Measurements from ENCODE around the gene DISC1. TPM values are rescaled to one million over a fixed set of nuclear protein-coding genes. Genes with fewer than 3 reads are reported as not detected.
"Not testable (repeated sequence)": the region's sequence is repeated elsewhere in the genome, so short reads cannot be mapped to it uniquely, and the experiment has no call there.

The DISC1 gene
- total RNA-seq, 2 donors from 2014 or later, result 2.9 to 5.8 TPM

- H3K27ac Mint-ChIP-seq, result no peak overlapping the region
- H3K4me1 Mint-ChIP-seq (ENCODE audit: low read depth), result peaks cover 26% of the 10 kb centered on the region
- H3K9me3 Mint-ChIP-seq, result no peaks in the 10 kb centered on the region
- no peak overlapping the region for H3K4me3 Mint-ChIP-seq
- DNase-seq, result no peak
- no peaks in the 10 kb centered on the region for H3K36me3 Mint-ChIP-seq (ENCODE audit: insufficient read depth in 2 of 2)
- H3K27me3 Mint-ChIP-seq (ENCODE audit: low read depth), result no peaks in the 10 kb centered on the region
- ATAC-seq (replicated peaks in 1 of 2), result no peak
Observed at GRCh38 chr1:231631717-231632116, 5.1 kb downstream of the DISC1 start.

DNA sequence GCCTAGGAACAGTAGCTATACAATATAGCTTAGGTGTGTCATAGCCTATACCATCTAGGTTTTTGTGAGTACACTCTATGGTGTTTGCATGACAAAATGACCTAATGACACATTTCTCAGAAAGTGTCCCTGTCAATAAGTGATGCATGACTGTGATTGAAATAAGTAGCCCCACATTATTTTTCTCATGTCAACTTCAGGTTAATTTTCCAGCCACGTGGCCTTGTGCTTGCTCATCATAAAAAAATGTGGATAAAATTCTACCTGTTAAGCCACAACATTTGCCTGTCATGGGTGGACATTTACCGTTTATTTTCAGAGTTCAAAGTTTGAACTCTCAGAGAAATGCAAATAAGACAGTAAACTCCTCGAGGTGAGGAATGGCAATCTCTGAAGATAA, 5.5 kb downstream of the DISC1 start:
- no peak for ATAC-seq (replicated peaks in 1 of 2)
- no peak for DNase-seq
- no peak overlapping the region for H3K27ac Mint-ChIP-seq
- peaks cover 26% of the 10 kb centered on the region for H3K4me1 Mint-ChIP-seq (ENCODE audit: low read depth)
- no peaks in the 10 kb centered on the region for H3K9me3 Mint-ChIP-seq
- no peaks in the 10 kb centered on the region for H3K36me3 Mint-ChIP-seq (ENCODE audit: insufficient read depth in 2 of 2)
- no peaks in the 10 kb centered on the region for H3K27me3 Mint-ChIP-seq (ENCODE audit: low read depth)
- H3K4me3 Mint-ChIP-seq, result no peak overlapping the region

DNA sequence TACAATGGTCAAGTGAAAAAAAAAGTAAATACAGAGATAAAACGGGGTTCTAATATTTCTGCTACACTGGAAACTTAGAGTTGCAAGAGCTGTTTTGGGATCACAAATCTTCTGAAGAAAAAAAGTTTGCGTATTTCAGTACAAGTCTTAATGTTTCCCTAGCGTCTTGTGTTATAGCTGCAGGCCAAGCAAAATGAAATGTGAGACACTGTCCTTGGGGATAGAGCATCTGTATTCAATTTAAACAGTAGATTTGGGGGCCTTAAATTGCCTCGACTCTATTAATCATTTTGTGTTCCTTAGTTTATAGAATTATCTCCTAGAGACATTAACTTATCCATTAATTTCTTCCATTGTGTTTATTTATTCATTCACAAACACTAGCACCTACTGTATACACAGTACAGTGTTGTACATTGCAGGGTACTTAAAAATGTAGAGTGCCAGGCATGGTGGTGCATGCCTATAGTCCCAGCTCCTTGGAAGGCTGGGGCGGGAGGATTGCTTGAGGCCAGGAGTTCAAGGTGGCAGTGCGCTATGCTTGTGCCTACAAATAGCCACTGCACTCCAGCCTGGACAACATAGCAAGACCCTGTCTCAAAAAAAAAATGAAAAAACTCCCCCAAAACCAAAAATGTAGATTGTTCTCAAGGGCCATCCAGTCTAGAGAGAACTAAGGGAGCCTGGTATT, 7.9 kb downstream of the DISC1 start:
- no peak for DNase-seq
- Mint-ChIP-seq H3K27ac (no peak overlapping the region), H3K27me3 (ENCODE audit: low read depth) (no peaks in the 10 kb centered on the region)

GRCh38 chr1:231636157-231636556, 9.6 kb downstream of the DISC1 start:
- Mint-ChIP-seq H3K9me3 (no peaks in the 10 kb centered on the region), H3K27me3 (ENCODE audit: low read depth) (no peaks in the 10 kb centered on the region), H3K4me1 (ENCODE audit: low read depth) (peaks cover 15% of the 10 kb centered on the region), H3K27ac (no peak overlapping the region), H3K36me3 (ENCODE audit: insufficient read depth in 2 of 2) (peaks cover 0 to 1% of the 10 kb centered on the region in 2 donors), H3K4me3 (no peak overlapping the region)
- no peak for ATAC-seq (replicated peaks in 1 of 2)
- DNase-seq, result no peak

More for the DNA sequence above, 7.9 kb downstream of the DISC1 start:
- no peaks in the 10 kb centered on the region for H3K9me3 Mint-ChIP-seq
- no peak overlapping the region for H3K4me3 Mint-ChIP-seq
- ATAC-seq (replicated peaks in 1 of 2), result no peak
- peaks cover 0 to 1% of the 10 kb centered on the region in 2 donors for H3K36me3 Mint-ChIP-seq (ENCODE audit: insufficient read depth in 2 of 2)
- peaks cover 11% of the 10 kb centered on the region for H3K4me1 Mint-ChIP-seq (ENCODE audit: low read depth)

DNA sequence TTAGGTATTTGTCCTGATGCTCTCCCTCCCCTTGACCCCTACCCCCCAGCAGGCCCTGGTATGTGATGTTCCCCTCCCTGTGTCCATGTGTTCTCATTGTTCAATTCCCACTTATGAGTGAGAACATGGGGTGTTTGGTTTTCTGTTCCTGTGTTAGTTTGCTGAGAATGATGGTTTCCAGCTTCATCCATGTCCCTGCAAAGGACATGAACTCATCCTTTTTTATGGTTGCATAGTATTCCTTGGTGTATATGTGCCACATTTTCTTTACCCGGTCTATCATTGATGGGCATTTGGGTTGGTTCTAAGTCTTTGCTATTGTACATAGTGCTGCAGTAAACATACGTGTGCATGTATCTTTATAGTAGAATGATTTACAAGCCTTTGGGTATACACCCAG, 10.3 kb downstream of the DISC1 start:
- H3K4me1 Mint-ChIP-seq (ENCODE audit: low read depth), result peaks cover 15% of the 10 kb centered on the region
- H3K9me3 Mint-ChIP-seq; H3K36me3 Mint-ChIP-seq (ENCODE audit: insufficient read depth in 2 of 2); DNase-seq; H3K27me3 Mint-ChIP-seq (ENCODE audit: low read depth); H3K27ac Mint-ChIP-seq; ATAC-seq (replicated peaks in 1 of 2); H3K4me3 Mint-ChIP-seq: not testable (repeated sequence)

GRCh38 chr1:231638647-231639046, 12.1 kb downstream of the DISC1 start:
- Mint-ChIP-seq H3K27me3 (ENCODE audit: low read depth) (no peaks in the 10 kb centered on the region), H3K9me3 (no peaks in the 10 kb centered on the region), H3K4me3 (no peak overlapping the region), H3K36me3 (ENCODE audit: insufficient read depth in 2 of 2) (peaks cover 0 to 1% of the 10 kb centered on the region in 2 donors), H3K4me1 (ENCODE audit: low read depth) (peaks cover 10% of the 10 kb centered on the region), H3K27ac (no peak overlapping the region)
- ATAC-seq (replicated peaks in 1 of 2), result no peak
- DNase-seq, result no peak

GRCh38 chr1:231639819-231640218, 13.2 kb downstream of the DISC1 start:
- DNase-seq, result no peak
- Mint-ChIP-seq H3K4me3 (no peak overlapping the region), H3K9me3 (no peaks in the 10 kb centered on the region), H3K27ac (no peak overlapping the region), H3K27me3 (ENCODE audit: low read depth) (no peaks in the 10 kb centered on the region), H3K4me1 (ENCODE audit: low read depth) (peaks cover 14% of the 10 kb centered on the region), H3K36me3 (ENCODE audit: insufficient read depth in 2 of 2) (peaks cover 0 to 1% of the 10 kb centered on the region in 2 donors)
- no peak for ATAC-seq (replicated peaks in 1 of 2)

- Mint-ChIP-seq H3K4me1 (ENCODE audit: low read depth) (peaks cover 14% of the 10 kb centered on the region), H3K4me3 (peak overlapping the region in 1 of 2 donors; percentile 38)
- H3K36me3 Mint-ChIP-seq (ENCODE audit: insufficient read depth in 2 of 2); H3K27me3 Mint-ChIP-seq (ENCODE audit: low read depth); H3K27ac Mint-ChIP-seq; DNase-seq; H3K9me3 Mint-ChIP-seq; ATAC-seq (replicated peaks in 1 of 2): not testable (repeated sequence)
Observed at GRCh38 chr1:231641444-231641843, 14.9 kb downstream of the DISC1 start.

DNA sequence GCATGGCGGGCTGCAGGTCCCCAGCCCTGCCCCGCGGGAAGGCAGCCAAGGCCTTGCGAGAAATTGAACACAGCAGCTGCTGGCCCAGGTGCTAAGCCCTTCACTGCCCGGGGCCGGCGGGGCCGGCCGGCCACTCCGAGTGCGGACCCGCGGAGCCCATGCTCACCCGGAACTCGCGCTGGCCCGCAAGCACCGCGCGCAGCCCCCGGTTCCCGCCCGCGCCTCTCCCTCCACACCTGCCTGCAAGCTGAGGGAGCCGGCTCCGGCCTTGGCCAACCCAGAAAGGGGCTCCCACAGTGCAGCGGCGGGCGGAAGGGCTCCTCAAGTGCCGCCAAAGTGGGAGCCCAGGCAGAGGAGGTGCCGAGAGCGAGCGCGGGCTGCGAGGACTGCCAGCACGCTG, 15.5 kb downstream of the DISC1 start:
- not testable (repeated sequence) for H3K36me3 Mint-ChIP-seq (ENCODE audit: insufficient read depth in 2 of 2); DNase-seq; H3K4me3 Mint-ChIP-seq; ATAC-seq (replicated peaks in 1 of 2); H3K27ac Mint-ChIP-seq; H3K27me3 Mint-ChIP-seq (ENCODE audit: low read depth); H3K9me3 Mint-ChIP-seq
- peaks cover 14% of the 10 kb centered on the region for H3K4me1 Mint-ChIP-seq (ENCODE audit: low read depth)

GRCh38 chr1:231642618-231643017, 16.0 kb downstream of the DISC1 start:
- DNase-seq (no peak), ATAC-seq (replicated peaks in 1 of 2) (no peak)
- Mint-ChIP-seq H3K9me3 (peaks cover under 1 to 3% of the 10 kb centered on the region in 2 donors), H3K27ac (no peak overlapping the region), H3K4me1 (ENCODE audit: low read depth) (peaks cover 14% of the 10 kb centered on the region), H3K4me3 (no peak overlapping the region), H3K36me3 (ENCODE audit: insufficient read depth in 2 of 2) (peaks cover 3% of the 10 kb centered on the region in 2 donors), H3K27me3 (ENCODE audit: low read depth) (no peaks in the 10 kb centered on the region)

- H3K27ac Mint-ChIP-seq, result no peak overlapping the region
- peaks cover 2 to 4% of the 10 kb centered on the region in 2 donors for H3K9me3 Mint-ChIP-seq
Observed at GRCh38 chr1:231643071-231643934, 16.7 kb downstream of the DISC1 start.

DNA sequence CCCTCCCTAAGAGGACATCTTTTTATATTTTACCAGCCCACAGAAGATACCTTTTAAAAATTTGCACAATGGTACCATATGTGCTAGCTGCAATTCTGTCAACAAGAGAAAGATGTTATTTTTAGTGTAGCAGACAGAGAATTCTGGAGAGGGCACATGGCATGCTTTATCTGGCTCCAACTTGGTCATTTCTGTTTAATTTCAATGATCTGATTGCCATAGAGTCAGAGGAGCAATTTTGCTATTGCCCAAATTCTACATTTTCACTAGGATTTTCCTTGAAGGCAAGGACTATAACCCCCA, 17.3 kb downstream of the DISC1 start:
- DNase-seq, result no peak
- H3K36me3 Mint-ChIP-seq (ENCODE audit: insufficient read depth in 2 of 2), result peaks cover 4 to 6% of the 10 kb centered on the region in 2 donors
- H3K9me3 Mint-ChIP-seq, result peaks cover 2 to 4% of the 10 kb centered on the region in 2 donors
- H3K4me3 Mint-ChIP-seq, result no peak overlapping the region
- peaks cover 10% of the 10 kb centered on the region for H3K4me1 Mint-ChIP-seq (ENCODE audit: low read depth)
- no peaks in the 10 kb centered on the region for H3K27me3 Mint-ChIP-seq (ENCODE audit: low read depth)
- no peak for ATAC-seq (replicated peaks in 1 of 2)
- H3K27ac Mint-ChIP-seq, result no peak overlapping the region

More at GRCh38 chr1:231643071-231643934, 16.7 kb downstream of the DISC1 start:
- no peak for ATAC-seq (replicated peaks in 1 of 2)
- Mint-ChIP-seq H3K4me3 (no peak overlapping the region), H3K27me3 (ENCODE audit: low read depth) (no peaks in the 10 kb centered on the region), H3K4me1 (ENCODE audit: low read depth) (peaks cover 14% of the 10 kb centered on the region), H3K36me3 (ENCODE audit: insufficient read depth in 2 of 2) (peaks cover 4 to 6% of the 10 kb centered on the region in 2 donors)
- DNase-seq, result no peak

- H3K36me3 Mint-ChIP-seq (ENCODE audit: insufficient read depth in 2 of 2); H3K4me1 Mint-ChIP-seq (ENCODE audit: low read depth); ATAC-seq (replicated peaks in 1 of 2); H3K27ac Mint-ChIP-seq; H3K9me3 Mint-ChIP-seq; DNase-seq; H3K4me3 Mint-ChIP-seq; H3K27me3 Mint-ChIP-seq (ENCODE audit: low read depth): not testable (repeated sequence)
Observed at GRCh38 chr1:231645634-231646033, 19.0 kb downstream of the DISC1 start.
